Upper lobe of left lung (tissue), 6 donors: ENCODE measurements around the gene ZDHHC8. TPM values are rescaled to one million over a fixed set of nuclear protein-coding genes. Genes with fewer than 3 reads are reported as not detected.

Experiments
- ATAC-seq, 2 donors: fragments of 200-7000 bp; cut with Tn5 transposase; one replicate each; pipeline ENCODE4 v1.9.1; 2022; ENCODE audit warnings: mild to moderate bottlenecking in 2 of 2, moderate library complexity in 2 of 2; ENCODE audit not compliant: low FRiP score in 2 of 2
- DNase-seq, 2 donors: peaks; one replicate each; pipeline ENCODE4 v3.0.0-alpha.2; 2019 to 2020
- H3K27ac ChIP-seq, 4 donors: fragments of 200-600 bp; sonication (generic); one replicate each; pipeline ENCODE4 v1.5.1; 2016 to 2019
- H3K27me3 ChIP-seq, 4 donors: fragments of 200-600 bp; sonication (generic); one replicate each; pipeline ENCODE4 v1.5.1; 2017 to 2019
- H3K36me3 ChIP-seq, 4 donors: fragments of 200-600 bp; sonication (generic); one replicate each; pipeline ENCODE4 v1.5.1; 2016 to 2019
- H3K4me1 ChIP-seq, 4 donors: fragments of 200-600 bp; sonication (generic); one replicate each; pipeline ENCODE4 v1.5.1; 2018 to 2019
- H3K4me3 ChIP-seq, 4 donors: fragments of 200-600 bp; sonication (generic); one replicate each; pipeline ENCODE4 v1.5.1; 2017 to 2019; ENCODE audit warnings: mild to moderate bottlenecking in 2 of 4, moderate library complexity in 1 of 4
- H3K9me3 ChIP-seq, 4 donors: fragments of 200-600 bp; sonication (generic); one replicate each; pipeline ENCODE4 v1.5.1; 2018 to 2019
- EP300 ChIP-seq, 4 donors: sonication (generic); formaldehyde crosslinking; IDR thresholded peaks; one replicate each; pipeline ENCODE4 v1.5.1; 2017; ENCODE audit warnings: antibody characterized with exemption in 4 of 4, control low read depth in 2 of 4
- POLR2A ChIP-seq, 4 donors: fragments of 450-650 bp; IDR thresholded peaks; one replicate each; pipeline ENCODE4 v1.5.1; 2016 to 2017; ENCODE audit warnings: antibody characterized with exemption in 4 of 4, mild to moderate bottlenecking in 2 of 4
- POLR2AphosphoS5 ChIP-seq, 2 donors: sonication (generic); formaldehyde crosslinking; IDR thresholded peaks; one replicate each; pipeline ENCODE4 v1.5.1; 2017; ENCODE audit warnings: antibody characterized with exemption in 2 of 2
- WGBS, 2 donors: methylation state at CpG; one replicate each; pipeline ENCODE4 v1.1.5; 2017 to 2018; 5-methylcytosine and 5-hydroxymethylcytosine counted together
- total RNA-seq, 6 donors: library from RNA; depleted of rRNA in 4 of 6; stranded (reverse); fragments of >200 nt in 4 of 6; gene quantifications; one replicate each; pipeline versions ENCODE4 v1.1.0 to v1.2.1, GENCODE V29; 2016 to 2021
- TF ChIP-seq, protein P1 (sequence below), 6 experiments: fragments of 450-650 bp in 4 of 6; fragments of 200-600 bp in 2 of 6; sonication (generic) in 2 of 6; IDR thresholded peaks; one replicate each; pipeline ENCODE4 v1.5.1; 2016 to 2019; ENCODE audit warnings: antibody characterized with exemption in 6 of 6
- donor health status: DM: no; HTN: no; CAD: no; lungs with moderate emphysema.
- donor health status: DM: no; HTN: yes; CAD: no; lungs with severe emphysema.

The ZDHHC8 gene
- total RNA-seq, 6 donors from 2014 or later, result 19.5 to 87.1 (median 63.9) TPM

DNA sequence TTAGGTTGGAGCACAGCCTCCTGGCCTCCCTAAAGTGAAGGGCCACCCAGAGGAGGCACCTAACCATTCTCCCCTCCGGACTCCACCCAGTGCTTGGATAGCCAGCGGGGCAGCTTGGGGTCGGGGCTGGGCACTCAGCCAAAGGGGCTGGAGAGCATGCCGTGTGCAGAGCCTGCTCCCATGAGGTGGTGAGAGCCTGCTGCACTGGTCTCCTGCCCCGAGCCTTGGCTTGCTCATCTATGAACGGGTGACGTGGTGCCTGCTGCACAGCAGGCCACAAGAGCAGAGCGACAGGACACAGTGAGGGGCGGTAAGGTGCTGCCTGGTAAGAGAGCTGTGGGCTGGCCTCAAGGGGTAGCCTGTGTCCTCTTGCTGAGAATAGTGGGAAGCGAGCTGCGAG, 33.3 kb downstream of the ZDHHC8 start:
- no peaks in the 10 kb centered on the region for H3K9me3 ChIP-seq
- no peak for TF ChIP-seq POLR2AphosphoS5 (IDR thresholded peaks at IDR 0.05)
- no peak for TF ChIP-seq EP300 (IDR thresholded peaks at IDR 0.05)
- TF ChIP-seq, protein P1, sequence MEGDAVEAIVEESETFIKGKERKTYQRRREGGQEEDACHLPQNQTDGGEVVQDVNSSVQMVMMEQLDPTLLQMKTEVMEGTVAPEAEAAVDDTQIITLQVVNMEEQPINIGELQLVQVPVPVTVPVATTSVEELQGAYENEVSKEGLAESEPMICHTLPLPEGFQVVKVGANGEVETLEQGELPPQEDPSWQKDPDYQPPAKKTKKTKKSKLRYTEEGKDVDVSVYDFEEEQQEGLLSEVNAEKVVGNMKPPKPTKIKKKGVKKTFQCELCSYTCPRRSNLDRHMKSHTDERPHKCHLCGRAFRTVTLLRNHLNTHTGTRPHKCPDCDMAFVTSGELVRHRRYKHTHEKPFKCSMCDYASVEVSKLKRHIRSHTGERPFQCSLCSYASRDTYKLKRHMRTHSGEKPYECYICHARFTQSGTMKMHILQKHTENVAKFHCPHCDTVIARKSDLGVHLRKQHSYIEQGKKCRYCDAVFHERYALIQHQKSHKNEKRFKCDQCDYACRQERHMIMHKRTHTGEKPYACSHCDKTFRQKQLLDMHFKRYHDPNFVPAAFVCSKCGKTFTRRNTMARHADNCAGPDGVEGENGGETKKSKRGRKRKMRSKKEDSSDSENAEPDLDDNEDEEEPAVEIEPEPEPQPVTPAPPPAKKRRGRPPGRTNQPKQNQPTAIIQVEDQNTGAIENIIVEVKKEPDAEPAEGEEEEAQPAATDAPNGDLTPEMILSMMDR (IDR thresholded peaks at IDR 0.05), result no peak
- no peak overlapping the region for H3K4me3 ChIP-seq
- H3K27ac ChIP-seq, result no peak overlapping the region
- no peaks in the 10 kb centered on the region for H3K4me1 ChIP-seq
- no peaks in the 10 kb centered on the region for H3K27me3 ChIP-seq
- DNase-seq (peak in 1 of 2 donors; percentile 23), ATAC-seq (no peak)
- WGBS, 2 donors, result 64 to 90% methylated on average over 4 to 11 of the region's 11 CpGs
- no peaks in the 10 kb centered on the region for H3K36me3 ChIP-seq

DNA sequence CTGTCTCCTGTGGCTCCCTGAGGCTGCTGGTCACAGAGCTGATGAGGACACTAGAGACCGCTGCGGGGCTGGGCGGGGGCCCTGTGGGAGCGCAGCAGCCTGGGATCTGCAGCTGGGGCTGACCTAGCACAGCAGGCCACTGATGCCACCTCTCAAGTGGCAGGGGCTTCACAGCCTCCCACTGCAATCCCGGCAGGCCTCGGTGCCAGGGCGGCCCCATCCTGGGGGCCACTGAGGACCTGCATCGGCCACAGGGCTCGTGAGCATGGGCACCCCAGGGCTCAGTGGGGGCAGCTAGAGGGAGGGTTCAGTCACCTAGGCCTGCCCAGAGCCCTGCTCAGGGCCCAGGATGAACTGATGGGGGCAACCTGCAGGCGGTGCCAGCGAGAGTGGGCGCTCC, 33.8 kb downstream of the ZDHHC8 start:
- 96% methylated on average over 5 to 9 of the region's 12 CpGs for WGBS, 2 donors
- Histone ChIP-seq H3K27ac (no peak overlapping the region), H3K27me3 (no peaks in the 10 kb centered on the region), H3K4me3 (no peak overlapping the region), H3K4me1 (no peaks in the 10 kb centered on the region), H3K36me3 (no peaks in the 10 kb centered on the region), H3K9me3 (no peaks in the 10 kb centered on the region)
- DNase-seq (peak in 1 of 2 donors; percentile 69), ATAC-seq (peak in 1 of 2 donors; percentile 5)
- TF ChIP-seq, protein P1 (IDR thresholded peaks at IDR 0.05), result no peak
- TF ChIP-seq POLR2AphosphoS5 (IDR thresholded peaks at IDR 0.05) (no peak), EP300 (IDR thresholded peaks at IDR 0.05) (no peak), POLR2A (IDR thresholded peaks at IDR 0.05) (no peak)

DNA sequence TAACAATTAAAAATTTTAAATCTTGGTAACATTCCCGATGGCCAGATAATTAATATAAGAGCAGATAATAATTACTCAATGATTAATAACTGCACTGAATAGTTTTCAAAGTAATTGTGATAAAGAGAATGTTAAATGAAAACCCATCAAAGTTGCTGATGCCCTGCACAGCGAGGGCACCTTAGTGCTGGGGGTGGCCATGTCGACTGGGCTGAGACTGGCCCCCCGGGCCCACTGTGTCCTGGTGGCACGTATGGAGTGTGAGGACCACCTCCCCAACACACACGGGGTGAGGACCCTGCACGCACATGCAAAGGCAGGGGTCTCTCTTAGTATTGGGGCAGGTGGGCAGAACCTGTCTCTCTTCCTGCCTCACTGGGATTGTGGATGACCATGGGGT, 34.3 kb downstream of the ZDHHC8 start:
- Histone ChIP-seq H3K9me3 (no peaks in the 10 kb centered on the region), H3K36me3 (no peaks in the 10 kb centered on the region), H3K27me3 (no peaks in the 10 kb centered on the region), H3K4me1 (no peaks in the 10 kb centered on the region), H3K27ac (no peak overlapping the region), H3K4me3 (no peak overlapping the region)
- DNase-seq, result peak in 1 of 2 donors; percentile 37
- WGBS, 2 donors, result 83% methylated on average over 7 of the region's 7 CpGs
- TF ChIP-seq, protein P1 (IDR thresholded peaks at IDR 0.05), result no peak
- no peak for TF ChIP-seq POLR2AphosphoS5 (IDR thresholded peaks at IDR 0.05)
- no peak for TF ChIP-seq EP300 (IDR thresholded peaks at IDR 0.05)
- no peak for TF ChIP-seq POLR2A (IDR thresholded peaks at IDR 0.05)
- ATAC-seq, result no peak

DNA sequence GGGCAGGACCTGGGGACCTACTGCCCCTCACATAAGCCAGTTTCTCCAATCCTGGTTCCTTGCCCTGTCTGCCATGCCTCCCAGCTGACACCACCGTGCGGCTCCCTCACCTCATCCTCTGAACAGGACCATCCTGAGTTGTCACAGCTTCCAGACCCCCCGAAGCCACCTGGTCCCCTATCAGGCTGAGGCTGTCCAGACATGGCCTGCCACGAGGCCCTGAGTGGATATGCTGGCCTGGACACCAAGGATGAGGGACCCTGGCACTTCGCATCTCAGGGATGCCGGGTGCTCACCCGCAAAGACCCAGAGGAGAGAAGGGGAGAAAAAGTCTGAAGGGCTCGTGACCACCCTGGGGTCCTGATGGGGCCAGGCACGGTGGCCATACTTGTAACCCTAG, 35.1 kb downstream of the ZDHHC8 start:
- 83 to 89% methylated on average over 8 to 9 of the region's 9 CpGs for WGBS, 2 donors
- Histone ChIP-seq H3K4me1 (no peaks in the 10 kb centered on the region), H3K27me3 (no peaks in the 10 kb centered on the region), H3K27ac (no peak overlapping the region), H3K4me3 (no peak overlapping the region), H3K36me3 (no peaks in the 10 kb centered on the region), H3K9me3 (no peaks in the 10 kb centered on the region)
- DNase-seq, result no peak
- TF ChIP-seq POLR2A (IDR thresholded peaks at IDR 0.05) (no peak), POLR2AphosphoS5 (IDR thresholded peaks at IDR 0.05) (no peak), EP300 (IDR thresholded peaks at IDR 0.05) (no peak)
- TF ChIP-seq, protein P1 (IDR thresholded peaks at IDR 0.05), result no peak
- ATAC-seq, result no peak

DNA sequence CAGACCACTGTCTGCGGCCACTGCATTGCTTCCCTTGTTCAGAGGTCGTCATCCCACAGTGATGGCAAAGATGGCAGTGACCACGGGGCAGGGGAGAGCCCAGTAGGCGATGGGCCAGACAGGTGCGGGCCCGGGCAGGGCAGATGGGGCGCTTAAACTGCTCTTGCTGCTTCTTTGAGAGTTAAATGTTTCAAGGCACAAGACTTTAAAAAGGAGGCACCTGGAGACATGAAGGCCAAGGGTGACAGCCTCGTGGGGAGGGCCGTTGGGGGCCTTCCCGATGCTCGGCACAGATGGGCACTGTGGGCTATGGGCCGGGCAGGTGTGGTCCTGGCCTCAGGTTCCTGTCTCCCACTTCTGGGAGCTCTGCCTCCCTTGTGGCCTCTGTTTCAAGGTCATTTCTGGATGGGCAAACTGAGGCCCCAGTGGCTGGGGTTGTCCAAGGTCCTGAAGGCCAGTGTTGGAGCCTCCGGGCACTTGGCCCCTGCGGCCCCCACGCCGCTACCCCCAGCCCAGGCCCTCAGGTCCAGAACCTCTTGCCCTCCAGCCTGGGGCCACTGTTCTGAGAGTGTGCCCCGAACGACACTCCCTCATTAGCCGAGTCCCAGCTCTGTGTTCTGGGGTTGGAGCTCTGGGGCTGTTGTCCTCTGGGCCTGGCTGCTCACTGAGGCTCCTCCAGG, 36.2 kb downstream of the ZDHHC8 start:
- Histone ChIP-seq H3K27me3 (no peaks in the 10 kb centered on the region), H3K27ac (no peak overlapping the region), H3K4me1 (no peaks in the 10 kb centered on the region), H3K4me3 (no peak overlapping the region), H3K9me3 (no peaks in the 10 kb centered on the region), H3K36me3 (no peaks in the 10 kb centered on the region)
- no peak for ATAC-seq
- TF ChIP-seq, protein P1 (IDR thresholded peaks at IDR 0.05), result no peak
- TF ChIP-seq EP300 (IDR thresholded peaks at IDR 0.05) (no peak), POLR2AphosphoS5 (IDR thresholded peaks at IDR 0.05) (no peak), POLR2A (IDR thresholded peaks at IDR 0.05) (no peak)
- peak in 1 of 2 donors; percentile 51 for DNase-seq
- 77 to 89% methylated on average over 10 to 19 of the region's 19 CpGs for WGBS, 2 donors
